WERI-Rb-1 (cell line): ENCODE results near the gene YES1.

Source experiments
- DNase-seq: peaks from one replicate; pipeline ENCODE4 v3.0.0-alpha.2; 2020
- H3K27ac ChIP-seq: fragments of 250-450 bp; sonication (Bioruptor Pico); 2 replicates; pipeline ENCODE4 v1.5.1; 2020; ENCODE audit warnings: mild to moderate bottlenecking, moderate library complexity
- H3K27me3 ChIP-seq: fragments of 250-450 bp; sonication (Bioruptor Pico); 2 replicates; pipeline ENCODE4 v1.5.1; 2021; ENCODE audit warnings: mild to moderate bottlenecking, low read depth, moderate library complexity; ENCODE audit not compliant: insufficient read depth, severe bottlenecking
- H3K36me3 ChIP-seq: fragments of 250-450 bp; sonication (Bioruptor Pico); 2 replicates; pipeline ENCODE4 v1.5.1; 2020; ENCODE audit warnings: mild to moderate bottlenecking, moderate library complexity
- H3K4me3 ChIP-seq: 2 replicates; pipeline ENCODE4 v1.5.1; 2011; ENCODE audit warnings: low read depth, mild to moderate bottlenecking, control low read depth, low read length
- H3K9me3 ChIP-seq: fragments of 250-450 bp; sonication (Bioruptor Pico); 2 replicates; pipeline ENCODE4 v1.5.1; 2021; ENCODE audit warnings: mild to moderate bottlenecking, moderate library complexity; ENCODE audit not compliant: severe bottlenecking
- TF ChIP-seq, protein P1 (sequence below): IDR thresholded peaks from 2 replicates; pipeline ENCODE4 v1.5.1; 2011; ENCODE audit warnings: low read depth, mild to moderate bottlenecking, control low read depth, inconsistent platforms, low read length

YES1 gene

GRCh38 chr18:837922-838321, 25.9 kb upstream of the YES1 start:
- Histone ChIP-seq H3K27ac (no peak overlapping the region), H3K36me3 (no peaks in the 10 kb centered on the region), H3K27me3 (no peaks in the 10 kb centered on the region), H3K4me3 (no peak overlapping the region), H3K9me3 (no peaks in the 10 kb centered on the region)
- TF ChIP-seq, protein P1, sequence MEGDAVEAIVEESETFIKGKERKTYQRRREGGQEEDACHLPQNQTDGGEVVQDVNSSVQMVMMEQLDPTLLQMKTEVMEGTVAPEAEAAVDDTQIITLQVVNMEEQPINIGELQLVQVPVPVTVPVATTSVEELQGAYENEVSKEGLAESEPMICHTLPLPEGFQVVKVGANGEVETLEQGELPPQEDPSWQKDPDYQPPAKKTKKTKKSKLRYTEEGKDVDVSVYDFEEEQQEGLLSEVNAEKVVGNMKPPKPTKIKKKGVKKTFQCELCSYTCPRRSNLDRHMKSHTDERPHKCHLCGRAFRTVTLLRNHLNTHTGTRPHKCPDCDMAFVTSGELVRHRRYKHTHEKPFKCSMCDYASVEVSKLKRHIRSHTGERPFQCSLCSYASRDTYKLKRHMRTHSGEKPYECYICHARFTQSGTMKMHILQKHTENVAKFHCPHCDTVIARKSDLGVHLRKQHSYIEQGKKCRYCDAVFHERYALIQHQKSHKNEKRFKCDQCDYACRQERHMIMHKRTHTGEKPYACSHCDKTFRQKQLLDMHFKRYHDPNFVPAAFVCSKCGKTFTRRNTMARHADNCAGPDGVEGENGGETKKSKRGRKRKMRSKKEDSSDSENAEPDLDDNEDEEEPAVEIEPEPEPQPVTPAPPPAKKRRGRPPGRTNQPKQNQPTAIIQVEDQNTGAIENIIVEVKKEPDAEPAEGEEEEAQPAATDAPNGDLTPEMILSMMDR = no peak
- DNase-seq = no peak

DNA sequence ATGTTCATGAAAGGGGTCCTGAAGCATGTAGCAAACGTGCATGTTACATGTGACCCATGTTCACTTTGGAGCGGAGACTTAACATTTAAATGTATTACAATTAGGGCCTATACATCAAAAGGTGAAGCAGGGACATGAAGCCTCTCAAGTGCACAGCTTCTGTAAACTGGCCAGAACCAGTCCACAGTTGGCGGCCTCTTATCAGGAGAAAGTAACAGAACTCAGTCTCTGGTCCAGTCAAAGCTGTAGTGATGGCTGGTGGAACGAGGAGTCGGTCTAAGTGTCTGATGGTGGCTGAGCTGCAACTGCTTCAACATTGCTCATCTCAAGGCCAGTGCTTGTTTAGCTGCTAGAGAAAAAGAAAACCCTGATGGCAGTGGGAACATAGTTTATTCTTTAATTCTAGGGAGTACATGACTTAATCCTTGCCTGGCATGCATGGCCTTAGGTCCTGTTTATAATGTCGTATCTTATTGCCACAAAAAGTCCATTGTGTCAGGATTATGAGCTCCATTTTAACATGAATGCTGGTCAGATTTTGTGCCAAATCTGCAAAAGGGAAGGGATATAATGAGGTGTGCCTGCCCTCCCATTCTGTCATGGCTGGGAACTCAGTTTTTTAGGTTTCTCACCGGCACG, 22.2 kb upstream of the YES1 start:
- no peak for DNase-seq
- no peak overlapping the region for H3K4me3 ChIP-seq
- TF ChIP-seq, protein P1 = no peak
- H3K9me3 ChIP-seq = no peaks in the 10 kb centered on the region
- no peak overlapping the region for H3K27ac ChIP-seq
- H3K36me3 ChIP-seq = no peaks in the 10 kb centered on the region
- no peaks in the 10 kb centered on the region for H3K27me3 ChIP-seq

DNA sequence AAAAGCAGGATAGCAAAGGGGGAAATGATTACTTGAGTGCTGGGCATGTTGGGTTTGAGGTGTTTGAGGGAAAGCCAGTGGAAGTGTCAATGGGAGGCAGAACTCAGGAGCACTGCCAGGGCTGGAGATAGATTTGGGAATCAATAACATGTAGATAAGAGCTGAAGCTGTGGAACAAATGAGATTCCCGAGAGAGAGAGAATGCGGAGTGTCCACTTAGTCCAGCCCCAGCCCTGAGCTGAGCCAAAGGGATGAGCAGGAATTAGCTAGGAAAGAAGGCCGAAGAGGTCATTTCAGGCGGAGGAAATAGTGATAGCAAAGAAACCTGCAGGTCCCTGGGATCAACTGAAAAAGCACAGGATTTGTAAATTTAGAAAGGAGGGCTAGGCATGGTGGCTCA, 21.2 kb upstream of the YES1 start:
- no peaks in the 10 kb centered on the region for H3K9me3 ChIP-seq
- no peaks in the 10 kb centered on the region for H3K36me3 ChIP-seq
- TF ChIP-seq, protein P1 = no peak
- H3K27me3 ChIP-seq = no peaks in the 10 kb centered on the region
- peak; percentile 55 for DNase-seq
- no peak overlapping the region for H3K27ac ChIP-seq
- H3K4me3 ChIP-seq = no peak overlapping the region

DNA sequence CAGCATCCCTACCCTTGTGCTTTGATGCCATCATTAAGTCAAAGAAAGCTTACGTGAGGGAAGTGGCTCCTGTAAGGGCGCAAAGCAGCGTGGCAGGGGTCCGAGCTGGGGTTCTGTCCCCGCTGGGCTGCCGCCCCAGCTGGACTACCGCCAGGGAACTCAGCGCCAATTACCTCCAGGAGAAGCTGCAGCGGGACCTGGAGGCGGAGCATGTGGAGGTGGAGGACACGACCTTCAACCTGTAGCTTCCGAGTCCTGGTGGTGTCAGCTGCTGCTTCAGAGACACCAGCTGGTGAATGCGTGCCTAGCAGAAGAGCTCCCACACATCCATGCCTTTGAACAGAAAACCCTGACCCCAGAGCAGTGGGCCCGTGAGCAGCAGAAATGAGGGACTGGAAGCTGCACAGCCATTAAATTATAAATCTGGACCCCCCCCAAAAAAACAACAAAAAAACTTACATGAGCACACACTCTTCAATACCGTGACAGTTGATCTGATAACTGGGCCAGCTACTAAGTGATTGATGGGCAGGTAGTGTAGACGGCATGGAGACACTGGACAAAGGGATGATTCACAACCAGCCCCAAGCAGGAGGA, 20.1 kb upstream of the YES1 start:
- no peaks in the 10 kb centered on the region for H3K27me3 ChIP-seq
- no peaks in the 10 kb centered on the region for H3K9me3 ChIP-seq
- DNase-seq = peak; percentile 73
- TF ChIP-seq, protein P1 = peak; percentile 52; the same call in 1 of the 2 replicates
- H3K27ac ChIP-seq = no peak overlapping the region
- H3K36me3 ChIP-seq = no peaks in the 10 kb centered on the region
- no peak overlapping the region for H3K4me3 ChIP-seq

DNA sequence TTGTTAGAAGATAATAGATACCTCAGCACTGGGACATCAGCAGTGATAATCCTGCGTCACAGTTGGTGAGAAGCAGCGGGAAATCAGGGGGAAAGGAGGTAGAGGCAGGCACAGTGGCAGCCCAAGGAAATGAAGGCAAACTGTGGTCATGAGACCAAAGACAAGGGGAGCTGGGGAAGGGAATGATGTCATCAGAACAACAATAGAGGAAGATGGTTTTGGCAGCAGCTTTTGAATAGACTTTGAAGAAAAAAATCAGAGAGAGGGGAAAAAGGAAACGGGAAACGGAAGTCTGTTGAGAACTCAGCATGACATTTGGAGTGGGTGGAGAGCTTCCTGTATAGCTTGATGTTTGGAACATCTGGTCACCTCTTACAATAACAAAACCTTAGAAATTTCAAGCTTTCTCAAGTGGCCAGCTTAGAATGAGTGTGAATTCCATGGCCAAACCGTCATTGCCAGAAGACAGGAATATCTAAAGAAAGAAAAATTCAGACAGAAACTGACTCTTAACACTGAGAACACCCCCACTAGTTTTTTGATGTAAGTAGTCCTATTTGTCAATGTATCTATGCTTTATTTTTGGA, 18.4 kb upstream of the YES1 start:
- no peak for DNase-seq
- no peak overlapping the region for H3K27ac ChIP-seq
- H3K4me3 ChIP-seq = peak overlapping the region; percentile 12; the same call in 1 of the 2 replicates

More for the DNA sequence above, 18.4 kb upstream of the YES1 start:
- TF ChIP-seq, protein P1 = no peak
- Histone ChIP-seq H3K27me3 (no peaks in the 10 kb centered on the region), H3K36me3 (no peaks in the 10 kb centered on the region), H3K9me3 (no peaks in the 10 kb centered on the region)
